H9 (cell line): Measurements from ENCODE around the gene AQP3. TPM values are rescaled to one million over a fixed set of nuclear protein-coding genes. Genes with fewer than 3 reads are reported as not detected.

Experiments
- DNase-seq: peaks from one replicate; pipeline ENCODE4 v3.0.0-alpha.2; 2017
- H2AFZ ChIP-seq: one replicate; pipeline ENCODE4 v1.6.1; 2013; ENCODE audit warnings: mild to moderate bottlenecking, low read length, control low read depth, moderate library complexity
- H2AK5ac ChIP-seq: 2 replicates; pipeline ENCODE4 v1.6.1; 2013; ENCODE audit warnings: low read length, control low read depth, mixed read lengths; ENCODE audit not compliant: insufficient read length
- H2BK120ac ChIP-seq: one replicate; pipeline ENCODE4 v1.6.1; 2013; ENCODE audit warnings: low read depth, mild to moderate bottlenecking, low read length, control low read depth, inconsistent platforms; ENCODE audit not compliant: poor library complexity, severe bottlenecking
- H2BK12ac ChIP-seq: 2 replicates; pipeline ENCODE4 v1.6.1; 2013; ENCODE audit warnings: low read length, control low read depth, mixed read lengths, low read depth; ENCODE audit not compliant: insufficient read length
- H2BK15ac ChIP-seq: 2 replicates; pipeline ENCODE4 v1.6.1; 2013; ENCODE audit warnings: low read depth, low read length, control low read depth
- H2BK20ac ChIP-seq: one replicate; pipeline ENCODE4 v1.6.1; 2013; ENCODE audit warnings: low read depth, mild to moderate bottlenecking, low read length, control low read depth, inconsistent platforms; ENCODE audit not compliant: poor library complexity, severe bottlenecking
- H2BK5ac ChIP-seq: 2 replicates; pipeline ENCODE4 v1.6.1; 2013; ENCODE audit warnings: low read length, control low read depth, mixed read lengths; ENCODE audit not compliant: insufficient read length
- H3K14ac ChIP-seq: 2 replicates; pipeline ENCODE4 v1.6.1; 2013; ENCODE audit warnings: low read length, control low read depth; ENCODE audit not compliant: insufficient read depth
- H3K18ac ChIP-seq: 2 replicates; pipeline ENCODE4 v1.6.1; 2013; ENCODE audit warnings: low read depth, mild to moderate bottlenecking, mixed read lengths, low read length, control low read depth; ENCODE audit not compliant: insufficient read length
- H3K23ac ChIP-seq: 2 replicates; pipeline ENCODE4 v1.6.1; 2013; ENCODE audit warnings: low read length, control low read depth, mixed read lengths, low read depth; ENCODE audit not compliant: insufficient read length
- H3K23me2 ChIP-seq: 2 replicates; pipeline ENCODE4 v1.6.1; 2013; ENCODE audit warnings: low read depth, mild to moderate bottlenecking, mixed read lengths, low read length, control low read depth; ENCODE audit not compliant: insufficient read length, poor library complexity, severe bottlenecking
- H3K27ac ChIP-seq: 2 replicates; pipeline ENCODE4 v1.5.1; 2013; ENCODE audit warnings: low read length, control low read depth, mixed read lengths, low read depth; ENCODE audit not compliant: insufficient read length
- H3K27me3 ChIP-seq: 2 replicates; pipeline ENCODE4 v1.6.1; 2013; ENCODE audit warnings: low read length, control low read depth, inconsistent platforms; ENCODE audit not compliant: insufficient read depth
- H3K4ac ChIP-seq: 2 replicates; pipeline ENCODE4 v1.6.1; 2013; ENCODE audit warnings: low read depth, mild to moderate bottlenecking, control low read depth, inconsistent platforms, low read length, moderate library complexity
- H3K4me1 ChIP-seq: 2 replicates; pipeline ENCODE4 v1.6.1; 2013; ENCODE audit warnings: low read length, control low read depth, inconsistent platforms; ENCODE audit not compliant: insufficient read depth
- H3K4me2 ChIP-seq: 2 replicates; pipeline ENCODE4 v1.6.1; 2013; ENCODE audit warnings: low read length, control low read depth, mixed read lengths; ENCODE audit not compliant: insufficient read length, insufficient read depth
- H3K56ac ChIP-seq: 2 replicates; pipeline ENCODE4 v1.6.1; 2013; ENCODE audit warnings: low read depth, mild to moderate bottlenecking, mixed read lengths, low read length, control low read depth; ENCODE audit not compliant: insufficient read length
- H3K79me1 ChIP-seq: 2 replicates; pipeline ENCODE4 v1.6.1; 2013; ENCODE audit warnings: low read depth, mild to moderate bottlenecking, moderate library complexity, low read length, control low read depth, inconsistent platforms; ENCODE audit not compliant: insufficient read depth, poor library complexity, severe bottlenecking
- H3K79me2 ChIP-seq: 2 replicates; pipeline ENCODE4 v1.6.1; 2013; ENCODE audit warnings: low read length, control low read depth, inconsistent platforms; ENCODE audit not compliant: insufficient read depth
- H3K9ac ChIP-seq: 2 replicates; pipeline ENCODE4 v1.6.1; 2013; ENCODE audit warnings: low read length, control low read depth, mixed read lengths; ENCODE audit not compliant: insufficient read length; ENCODE audit errors: extremely low read depth
- H3K9me3 ChIP-seq: one replicate; pipeline ENCODE4 v1.6.1; 2013; ENCODE audit warnings: low read depth, low read length, inconsistent platforms; ENCODE audit not compliant: control insufficient read depth
- H3T11ph ChIP-seq: one replicate; pipeline ENCODE4 v1.6.1; 2013; ENCODE audit warnings: mild to moderate bottlenecking, low read length, control low read depth, inconsistent platforms
- H4K20me1 ChIP-seq: one replicate; pipeline ENCODE4 v1.6.1; 2013; ENCODE audit not compliant: control insufficient read depth, insufficient read length, insufficient read depth
- H4K5ac ChIP-seq: 2 replicates; pipeline ENCODE4 v1.6.1; 2013; ENCODE audit warnings: low read depth, mild to moderate bottlenecking, mixed read lengths, low read length, control low read depth; ENCODE audit not compliant: insufficient read length
- H4K8ac ChIP-seq: replicated peaks from 2 replicates; pipeline ENCODE4 v1.6.1; 2013; ENCODE audit warnings: low read length, control low read depth, mixed read lengths, low read depth; ENCODE audit not compliant: insufficient read length
- H4K91ac ChIP-seq: 2 replicates; pipeline ENCODE4 v1.6.1; 2013; ENCODE audit warnings: low read depth, mild to moderate bottlenecking, moderate library complexity, mixed read lengths, low read length, control low read depth; ENCODE audit not compliant: insufficient read length
- H3K27ac Mint-ChIP-seq, 3 experiments: 2 replicates in 2 of 3; 3 replicates in 1 of 3; pipeline ENCODE4 v1.8.0; 2020 to 2021; ENCODE audit warnings: mixed read lengths in 3 of 3, mild to moderate bottlenecking in 1 of 3, moderate library complexity in 1 of 3
- H3K27me3 Mint-ChIP-seq: 2 replicates; pipeline ENCODE4 v1.8.0; 2021; ENCODE audit warnings: low read depth, mild to moderate bottlenecking, moderate library complexity, mixed read lengths
- H3K36me3 Mint-ChIP-seq, 3 experiments: 2 replicates in 2 of 3; 3 replicates in 1 of 3; pipeline ENCODE4 v1.8.0; 2020 to 2021; ENCODE audit warnings: low read depth in 3 of 3, mixed read lengths in 3 of 3; ENCODE audit not compliant: insufficient read depth in 1 of 3
- H3K4me1 Mint-ChIP-seq, 2 experiments: 2 replicates each; pipeline ENCODE4 v1.8.0; 2020; ENCODE audit warnings: mixed read lengths in 2 of 2
- H3K4me3 Mint-ChIP-seq, 2 experiments: 2 replicates in 1 of 2; 3 replicates in 1 of 2; pipeline ENCODE4 v1.8.0; 2020 to 2021; ENCODE audit warnings: mild to moderate bottlenecking in 2 of 2, mixed read lengths in 2 of 2, moderate library complexity in 1 of 2
- H3K9me3 Mint-ChIP-seq, 2 experiments: 2 replicates in 1 of 2; 3 replicates in 1 of 2; pipeline ENCODE4 v1.8.0; 2020; ENCODE audit warnings: mild to moderate bottlenecking in 2 of 2, mixed read lengths in 2 of 2, moderate library complexity in 1 of 2
- WGBS: extraction: QIAGEN DNeasy Blood & Tissue Kit; methylation state at CpG from one replicate; pipeline ENCODE4 v1.1.7; 2013; ENCODE audit warnings: missing lambda C conversion rate, low lambda C conversion rate, mixed read lengths; ENCODE audit not compliant: insufficient read length; ENCODE audit errors: extremely low coverage; 5-methylcytosine and 5-hydroxymethylcytosine counted together
- total RNA-seq: library from RNA; stranded (reverse); gene quantifications from 2 replicates; pipeline ENCODE4 v1.2.1, GENCODE V29; 2021
- TF ChIP-seq, protein P1 (sequence below): fragments of 200-600 bp; sonication (generic); conservative IDR thresholded peaks from 3 replicates; pipeline ENCODE4 v1.8.0; 2021; ENCODE audit warnings: antibody characterized with exemption, mild to moderate bottlenecking

AQP3 gene
- total RNA-seq, 1 experiment from 2014 or later = 1.6 TPM

DNA sequence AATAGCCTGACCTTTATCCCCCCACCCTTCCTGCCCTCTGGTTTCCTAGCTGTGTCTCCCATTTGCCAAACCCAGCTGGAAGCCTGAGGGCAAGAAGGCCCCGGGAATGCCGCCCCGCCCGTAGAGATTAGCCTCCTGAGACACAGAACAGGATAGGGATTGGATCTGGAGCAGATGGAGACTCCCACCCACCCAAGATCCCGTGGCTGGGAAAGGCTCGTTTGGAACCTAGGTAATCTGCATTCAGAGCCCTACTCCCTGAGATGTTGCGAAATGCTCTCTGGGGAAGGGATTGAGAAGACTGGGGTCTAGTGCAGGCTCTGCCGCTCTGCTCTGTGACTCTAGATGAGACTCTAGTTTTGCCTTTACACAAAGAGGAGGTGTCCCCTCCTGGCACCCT lies 10.9 kb downstream of the AQP3 start:
- Histone ChIP-seq H2BK5ac (no peak overlapping the region), H2BK15ac (no peak overlapping the region), H3K9ac (no peak overlapping the region), H3K4ac (no peak overlapping the region), H4K8ac (no peak overlapping the region), H4K91ac (no peak overlapping the region), H3K23me2 (no peaks in the 10 kb centered on the region), H2AK5ac (no peak overlapping the region), H4K5ac (no peak overlapping the region), H2AFZ (no peak overlapping the region), H3K14ac (no peak overlapping the region), H3K27me3 (no peaks in the 10 kb centered on the region), H2BK20ac (no peak overlapping the region), H3K18ac (no peak overlapping the region), H2BK120ac (no peak overlapping the region), H2BK12ac (no peak overlapping the region), H3K4me2 (no peak overlapping the region), H3K4me1 (no peaks in the 10 kb centered on the region), H3K56ac (peak overlapping the region; percentile 14), H4K20me1 (no peaks in the 10 kb centered on the region), H3K79me2 (no peaks in the 10 kb centered on the region), H3K79me1 (no peaks in the 10 kb centered on the region), H3T11ph (no peak overlapping the region), H3K9me3 (no peaks in the 10 kb centered on the region), H3K27ac (no peak overlapping the region), H3K23ac (no peak overlapping the region)
- DNase-seq = no peak
- no CpG with 5 or more reads among the region's 8 CpGs for WGBS
- no peak overlapping the region for H3K4me3 Mint-ChIP-seq
- H3K4me1 Mint-ChIP-seq = peaks cover 11 to 13% of the 10 kb centered on the region in 2 experiments
- H3K27me3 Mint-ChIP-seq = peaks cover 8% of the 10 kb centered on the region
- H3K27ac Mint-ChIP-seq = no peak overlapping the region
- H3K36me3 Mint-ChIP-seq = no peaks in the 10 kb centered on the region
- no peaks in the 10 kb centered on the region for H3K9me3 Mint-ChIP-seq
- TF ChIP-seq, protein P1, sequence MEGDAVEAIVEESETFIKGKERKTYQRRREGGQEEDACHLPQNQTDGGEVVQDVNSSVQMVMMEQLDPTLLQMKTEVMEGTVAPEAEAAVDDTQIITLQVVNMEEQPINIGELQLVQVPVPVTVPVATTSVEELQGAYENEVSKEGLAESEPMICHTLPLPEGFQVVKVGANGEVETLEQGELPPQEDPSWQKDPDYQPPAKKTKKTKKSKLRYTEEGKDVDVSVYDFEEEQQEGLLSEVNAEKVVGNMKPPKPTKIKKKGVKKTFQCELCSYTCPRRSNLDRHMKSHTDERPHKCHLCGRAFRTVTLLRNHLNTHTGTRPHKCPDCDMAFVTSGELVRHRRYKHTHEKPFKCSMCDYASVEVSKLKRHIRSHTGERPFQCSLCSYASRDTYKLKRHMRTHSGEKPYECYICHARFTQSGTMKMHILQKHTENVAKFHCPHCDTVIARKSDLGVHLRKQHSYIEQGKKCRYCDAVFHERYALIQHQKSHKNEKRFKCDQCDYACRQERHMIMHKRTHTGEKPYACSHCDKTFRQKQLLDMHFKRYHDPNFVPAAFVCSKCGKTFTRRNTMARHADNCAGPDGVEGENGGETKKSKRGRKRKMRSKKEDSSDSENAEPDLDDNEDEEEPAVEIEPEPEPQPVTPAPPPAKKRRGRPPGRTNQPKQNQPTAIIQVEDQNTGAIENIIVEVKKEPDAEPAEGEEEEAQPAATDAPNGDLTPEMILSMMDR = no peak
